Progenitor cell of endocrine pancreas (in vitro differentiated cells): ENCODE data around the gene ALDH2. TPM values are rescaled to one million over a fixed set of nuclear protein-coding genes. Genes with fewer than 3 reads are reported as not detected.
"Not testable (repeated sequence)": the region's sequence is repeated elsewhere in the genome, so short reads cannot be mapped to it uniquely, and the experiment has no call there.

Experiments used
- DNase-seq: peaks from one replicate; pipeline ENCODE4 v3.0.0; 2021; ENCODE audit warnings: low spot score; ENCODE audit not compliant: unreplicated experiment
- H3K27ac Mint-ChIP-seq: 2 replicates; pipeline ENCODE4 v1.8.0; 2021; ENCODE audit warnings: mild to moderate bottlenecking, moderate library complexity, mixed read lengths
- H3K27me3 Mint-ChIP-seq: 2 replicates; pipeline ENCODE4 v1.8.0; 2021; ENCODE audit warnings: mixed read lengths
- H3K36me3 Mint-ChIP-seq: 2 replicates; pipeline ENCODE4 v1.8.0; 2022; ENCODE audit warnings: mixed read lengths; ENCODE audit not compliant: insufficient read depth
- H3K4me1 Mint-ChIP-seq: 2 replicates; pipeline ENCODE4 v1.8.0; 2021; ENCODE audit warnings: low read depth, mixed read lengths
- H3K4me3 Mint-ChIP-seq: 2 replicates; pipeline ENCODE4 v1.8.0; 2021; ENCODE audit warnings: low read depth, mild to moderate bottlenecking, moderate library complexity, mixed read lengths
- H3K9me3 Mint-ChIP-seq: 2 replicates; pipeline ENCODE4 v1.8.0; 2021; ENCODE audit warnings: low read depth, mixed read lengths
- CTCF ChIP-seq: fragments of 200-600 bp; sonication (generic); IDR thresholded peaks from one replicate; pipeline ENCODE4 v1.5.0; 2021; ENCODE audit warnings: antibody characterized with exemption, mild to moderate bottlenecking; ENCODE audit not compliant: unreplicated experiment
- total RNA-seq: library from RNA; stranded (reverse); gene quantifications from 2 replicates; pipeline ENCODE4 v1.2.1, GENCODE V29; 2021

Gene ALDH2
- total RNA-seq, 1 donor from 2014 or later: 47.3 TPM

- H3K27ac Mint-ChIP-seq: no peak overlapping the region
- peaks cover 1% of the 10 kb centered on the region for H3K4me1 Mint-ChIP-seq
- no peak overlapping the region for H3K4me3 Mint-ChIP-seq
- H3K27me3 Mint-ChIP-seq: peaks cover 5% of the 10 kb centered on the region
- H3K9me3 Mint-ChIP-seq: no peaks in the 10 kb centered on the region
- TF ChIP-seq CTCF: no peak
- peaks cover 2% of the 10 kb centered on the region for H3K36me3 Mint-ChIP-seq
- no peak for DNase-seq
Observed at GRCh38 chr12:111759991-111760390, 6.7 kb upstream of the ALDH2 start.

GRCh38 chr12:111761099-111761498, 5.6 kb upstream of the ALDH2 start:
- Mint-ChIP-seq H3K4me3 (no peak overlapping the region), H3K27ac (no peak overlapping the region), H3K36me3 (no peaks in the 10 kb centered on the region), H3K27me3 (peaks cover 6% of the 10 kb centered on the region), H3K4me1 (peaks cover 1% of the 10 kb centered on the region), H3K9me3 (no peaks in the 10 kb centered on the region)
- no peak for DNase-seq
- TF ChIP-seq CTCF: no peak

GRCh38 chr12:111761706-111762105, 5.0 kb upstream of the ALDH2 start:
- Mint-ChIP-seq H3K36me3 (no peaks in the 10 kb centered on the region), H3K27ac (no peak overlapping the region)
- no peak for DNase-seq

GRCh38 chr12:111763552-111763951, 3.2 kb upstream of the ALDH2 start:
- Mint-ChIP-seq H3K27me3 (peaks cover 11% of the 10 kb centered on the region), H3K4me1 (peaks cover 14% of the 10 kb centered on the region), H3K27ac (peak overlapping the region; percentile 67)
- not testable (repeated sequence) for H3K4me3 Mint-ChIP-seq, DNase-seq, H3K36me3 Mint-ChIP-seq, H3K9me3 Mint-ChIP-seq

More at GRCh38 chr12:111761706-111762105, 5.0 kb upstream of the ALDH2 start:
- TF ChIP-seq CTCF: no peak
- Mint-ChIP-seq H3K9me3 (no peaks in the 10 kb centered on the region), H3K27me3 (peaks cover 11% of the 10 kb centered on the region), H3K4me1 (peaks cover 5% of the 10 kb centered on the region), H3K4me3 (no peak overlapping the region)

GRCh38 chr12:111764120-111764821, 2.5 kb upstream of the ALDH2 start:
- H3K27me3 Mint-ChIP-seq: peaks cover 11% of the 10 kb centered on the region
- H3K36me3 Mint-ChIP-seq: no peaks in the 10 kb centered on the region
- H3K4me1 Mint-ChIP-seq: peaks cover 14% of the 10 kb centered on the region
- TF ChIP-seq CTCF: no peak
- no peak overlapping the region for H3K27ac Mint-ChIP-seq
- no peaks in the 10 kb centered on the region for H3K9me3 Mint-ChIP-seq
- no peak for DNase-seq
- H3K4me3 Mint-ChIP-seq: no peak overlapping the region
